HG02943 (cell line): Measurements from ENCODE around the gene NEK7.

ENCODE experiments used
- ATAC-seq: cut with Tn5 transposase; IDR thresholded peaks from one replicate; pipeline ENCODE4 v1.9.1; 2021; ENCODE audit warnings: mild to moderate bottlenecking, low read depth, moderate library complexity; ENCODE audit not compliant: unreplicated experiment

The NEK7 gene

GRCh38 chr1:198328458-198329032, 171.7 kb downstream of the NEK7 start:
- no peak for ATAC-seq

- ATAC-seq: no peak
These were observed 174.3 kb downstream of the NEK7 start for GRCh38 chr1:198330982-198331615.

- ATAC-seq: no peak
These were observed 176.9 kb downstream of the NEK7 start for GRCh38 chr1:198333744-198334143.

GRCh38 chr1:198335663-198336062, 178.9 kb downstream of the NEK7 start:
- no peak for ATAC-seq

- ATAC-seq: no peak
These were observed 181.1 kb downstream of the NEK7 start for GRCh38 chr1:198337886-198338285.

- no peak for ATAC-seq
These were observed 183.3 kb downstream of the NEK7 start for GRCh38 chr1:198340139-198340538.

GRCh38 chr1:198346178-198346577, 189.4 kb downstream of the NEK7 start:
- no peak for ATAC-seq

- ATAC-seq: no peak
These were observed 193.7 kb downstream of the NEK7 start for GRCh38 chr1:198350456-198350855.

- peak; percentile 64 for ATAC-seq
These were observed 196.3 kb downstream of the NEK7 start for GRCh38 chr1:198352975-198353695.

- no peak for ATAC-seq
These were observed 201.1 kb downstream of the NEK7 start for GRCh38 chr1:198357937-198358336.

- ATAC-seq: no peak
These were observed 202.3 kb downstream of the NEK7 start for GRCh38 chr1:198359024-198359653.

GRCh38 chr1:198360208-198360729, 203.5 kb downstream of the NEK7 start:
- ATAC-seq: no peak

GRCh38 chr1:198361237-198361767, 204.5 kb downstream of the NEK7 start:
- ATAC-seq: no peak

GRCh38 chr1:198363625-198364151, 206.9 kb downstream of the NEK7 start:
- no peak for ATAC-seq

GRCh38 chr1:198364471-198364870, 207.7 kb downstream of the NEK7 start:
- no peak for ATAC-seq

GRCh38 chr1:198367296-198367695, 210.5 kb downstream of the NEK7 start:
- ATAC-seq: no peak

GRCh38 chr1:198370996-198371395, 214.2 kb downstream of the NEK7 start:
- ATAC-seq: no peak
